ENCODE data around the gene PLEKHA3.

The PLEKHA3 gene

GRCh38 chr2:178542569-178542968, 62.3 kb downstream of the PLEKHA3 start:
- DNase-seq (ENCODE audit: low read depth): no peak
- H3K4me3 ChIP-seq (replicated peaks; ENCODE audit: low read depth, low read length): no peak overlapping the region
- no peak for TF ChIP-seq CTCF (IDR thresholded peaks at IDR 0.05; ENCODE audit: low read length, missing control alignments)

GRCh38 chr2:178550352-178550751, 70.1 kb downstream of the PLEKHA3 start:
- H3K4me3 ChIP-seq (replicated peaks; ENCODE audit: low read depth, low read length): no peak overlapping the region
- no peak for TF ChIP-seq CTCF (IDR thresholded peaks at IDR 0.05; ENCODE audit: low read length, missing control alignments)
- no peak for DNase-seq (ENCODE audit: low read depth)

- no peak overlapping the region for H3K4me3 ChIP-seq (replicated peaks; ENCODE audit: low read depth, low read length)
- no peak for TF ChIP-seq CTCF (IDR thresholded peaks at IDR 0.05; ENCODE audit: low read length, missing control alignments)
- peak; percentile 72 for DNase-seq (ENCODE audit: low read depth)
These were observed 72.8 kb downstream of the PLEKHA3 start for GRCh38 chr2:178553047-178553446.
